Peyer's patch (tissue), 4 donors: ENCODE measurements around the gene CDH26. TPM values are rescaled to one million over a fixed set of nuclear protein-coding genes. Genes with fewer than 3 reads are reported as not detected.

Source experiments
- DNase-seq, 3 donors: peaks; one replicate each; pipeline ENCODE4 v3.0.0-alpha.2; 2017 to 2019
- H3K27ac ChIP-seq, 4 donors: fragments of 200-600 bp; sonication (generic); one replicate each; pipeline ENCODE4 v1.5.1; 2016 to 2019
- H3K27me3 ChIP-seq, 2 donors: fragments of 200-600 bp; sonication (generic); one replicate each; pipeline ENCODE4 v1.5.1; 2019
- H3K36me3 ChIP-seq, 3 donors: fragments of 200-600 bp; sonication (generic); one replicate each; pipeline ENCODE4 v1.5.1; 2016 to 2019
- H3K4me1 ChIP-seq, 4 donors: fragments of 200-600 bp; sonication (generic); one replicate each; pipeline ENCODE4 v1.5.1; 2016 to 2019
- H3K4me3 ChIP-seq, 4 donors: fragments of 200-600 bp; sonication (generic); 1 replicate in 3 of 4; 2 replicates in 1 of 4; pipeline ENCODE4 v1.5.1; 2016 to 2019; ENCODE audit warnings: mild to moderate bottlenecking in 1 of 4
- H3K9me3 ChIP-seq, 4 donors: fragments of 200-600 bp; sonication (generic); one replicate each; pipeline ENCODE4 v1.5.1; 2016 to 2019; ENCODE audit warnings: mild to moderate bottlenecking in 1 of 4
- POLR2A ChIP-seq, 2 donors: fragments of 450-650 bp; IDR thresholded peaks; one replicate each; pipeline ENCODE4 v1.5.1; 2017; ENCODE audit warnings: antibody characterized with exemption in 2 of 2, mild to moderate bottlenecking in 2 of 2, moderate library complexity in 2 of 2
- total RNA-seq, 4 donors: library from RNA; depleted of rRNA; stranded (reverse); fragments of >200 nt; gene quantifications; one replicate each; pipeline ENCODE4 v1.1.0, GENCODE V29; 2016
- TF ChIP-seq, protein P1 (sequence below), 6 experiments: fragments of 450-650 bp in 4 of 6; fragments of 200-600 bp in 2 of 6; sonication (generic) in 1 of 6; IDR thresholded peaks; one replicate each; pipeline ENCODE4 v1.5.1; 2017 to 2019; ENCODE audit warnings: antibody characterized with exemption in 6 of 6, mild to moderate bottlenecking in 3 of 6, moderate library complexity in 1 of 6

CDH26 gene
- total RNA-seq, 4 donors from 2014 or later = 0.88 to 9.8 (median 2.1) TPM

DNA sequence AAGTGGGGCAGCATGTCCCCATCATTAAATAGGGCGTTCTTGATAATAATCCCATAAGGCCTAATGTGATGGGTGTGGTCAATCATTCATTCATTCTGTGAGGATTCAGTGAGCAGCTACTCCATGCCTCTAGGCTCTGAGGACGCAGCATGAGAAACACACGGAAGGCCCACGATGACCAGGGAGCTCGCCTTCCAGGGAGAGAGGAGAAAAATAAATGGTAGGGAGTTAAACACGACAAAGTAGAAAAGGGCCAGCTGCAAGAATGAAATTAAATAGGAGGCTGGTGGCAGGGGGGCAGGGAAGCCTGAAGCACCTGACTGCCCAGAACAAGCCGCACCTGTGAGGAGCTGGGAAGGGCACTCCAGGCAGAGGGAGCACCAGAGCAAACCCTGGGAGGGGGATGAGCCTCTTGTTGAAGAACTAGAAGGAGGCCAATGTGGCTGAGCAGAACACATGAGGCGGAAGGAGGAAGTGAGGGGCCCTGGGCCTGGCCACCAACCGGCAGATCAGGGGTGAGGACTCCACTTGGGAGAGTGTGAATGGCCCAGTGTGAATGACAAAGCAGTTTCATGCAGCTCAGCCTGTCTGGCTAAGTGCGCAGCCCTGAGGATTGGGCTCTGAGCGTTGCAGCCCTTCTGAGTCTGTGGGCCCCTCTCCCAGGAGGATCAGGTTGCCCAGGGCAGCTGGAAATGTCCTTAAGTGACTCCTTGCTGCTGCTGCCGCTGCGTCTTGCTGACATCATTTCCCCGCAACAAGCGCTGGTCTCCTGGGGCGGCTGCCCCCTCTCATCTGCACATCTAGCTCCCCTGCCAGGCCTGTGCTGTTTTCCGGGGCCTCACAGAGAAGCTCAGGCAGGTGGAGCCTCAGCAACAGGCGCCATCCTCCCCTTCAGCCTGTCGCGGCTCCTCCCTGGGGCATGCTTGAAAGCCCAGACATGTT is 99.9 kb downstream of the CDH26 start:
- H3K4me1 ChIP-seq = no peaks in the 10 kb centered on the region
- no peak overlapping the region for H3K27ac ChIP-seq
- DNase-seq = no peak

DNA sequence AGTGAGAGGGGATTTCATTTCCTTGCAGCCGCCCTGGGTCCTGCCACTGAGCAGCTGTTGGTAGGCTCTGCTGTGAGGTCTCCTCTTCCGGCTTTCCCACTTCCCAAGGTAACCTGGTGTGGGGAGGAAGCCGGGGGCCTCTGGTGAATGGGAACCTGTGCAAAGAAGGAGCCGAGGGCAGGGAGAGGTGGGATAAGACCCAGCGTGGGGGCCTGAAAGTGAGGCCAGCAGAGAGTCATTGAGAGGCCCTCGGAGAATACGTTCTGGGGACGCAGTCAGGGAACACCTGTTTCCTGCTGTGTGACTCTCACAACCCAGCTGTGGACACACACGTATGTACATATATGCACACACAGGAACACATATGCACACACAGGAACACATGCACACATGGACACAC is 100.7 kb downstream of the CDH26 start:
- H3K9me3 ChIP-seq = no peaks in the 10 kb centered on the region
- H3K4me1 ChIP-seq = no peaks in the 10 kb centered on the region
- H3K4me3 ChIP-seq = no peak overlapping the region
- TF ChIP-seq, protein P1, sequence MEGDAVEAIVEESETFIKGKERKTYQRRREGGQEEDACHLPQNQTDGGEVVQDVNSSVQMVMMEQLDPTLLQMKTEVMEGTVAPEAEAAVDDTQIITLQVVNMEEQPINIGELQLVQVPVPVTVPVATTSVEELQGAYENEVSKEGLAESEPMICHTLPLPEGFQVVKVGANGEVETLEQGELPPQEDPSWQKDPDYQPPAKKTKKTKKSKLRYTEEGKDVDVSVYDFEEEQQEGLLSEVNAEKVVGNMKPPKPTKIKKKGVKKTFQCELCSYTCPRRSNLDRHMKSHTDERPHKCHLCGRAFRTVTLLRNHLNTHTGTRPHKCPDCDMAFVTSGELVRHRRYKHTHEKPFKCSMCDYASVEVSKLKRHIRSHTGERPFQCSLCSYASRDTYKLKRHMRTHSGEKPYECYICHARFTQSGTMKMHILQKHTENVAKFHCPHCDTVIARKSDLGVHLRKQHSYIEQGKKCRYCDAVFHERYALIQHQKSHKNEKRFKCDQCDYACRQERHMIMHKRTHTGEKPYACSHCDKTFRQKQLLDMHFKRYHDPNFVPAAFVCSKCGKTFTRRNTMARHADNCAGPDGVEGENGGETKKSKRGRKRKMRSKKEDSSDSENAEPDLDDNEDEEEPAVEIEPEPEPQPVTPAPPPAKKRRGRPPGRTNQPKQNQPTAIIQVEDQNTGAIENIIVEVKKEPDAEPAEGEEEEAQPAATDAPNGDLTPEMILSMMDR (IDR thresholded peaks at IDR 0.05) = no peak
- no peak for TF ChIP-seq POLR2A (IDR thresholded peaks at IDR 0.05)
- H3K36me3 ChIP-seq = no peaks in the 10 kb centered on the region
- no peak overlapping the region for H3K27ac ChIP-seq
- DNase-seq = no peak
- H3K27me3 ChIP-seq = no peaks in the 10 kb centered on the region

More for the DNA sequence above, 99.9 kb downstream of the CDH26 start:
- no peak for TF ChIP-seq POLR2A (IDR thresholded peaks at IDR 0.05)
- TF ChIP-seq, protein P1 (IDR thresholded peaks at IDR 0.05) = no peak
- Histone ChIP-seq H3K36me3 (no peaks in the 10 kb centered on the region), H3K9me3 (no peaks in the 10 kb centered on the region), H3K4me3 (no peak overlapping the region), H3K27me3 (no peaks in the 10 kb centered on the region)

DNA sequence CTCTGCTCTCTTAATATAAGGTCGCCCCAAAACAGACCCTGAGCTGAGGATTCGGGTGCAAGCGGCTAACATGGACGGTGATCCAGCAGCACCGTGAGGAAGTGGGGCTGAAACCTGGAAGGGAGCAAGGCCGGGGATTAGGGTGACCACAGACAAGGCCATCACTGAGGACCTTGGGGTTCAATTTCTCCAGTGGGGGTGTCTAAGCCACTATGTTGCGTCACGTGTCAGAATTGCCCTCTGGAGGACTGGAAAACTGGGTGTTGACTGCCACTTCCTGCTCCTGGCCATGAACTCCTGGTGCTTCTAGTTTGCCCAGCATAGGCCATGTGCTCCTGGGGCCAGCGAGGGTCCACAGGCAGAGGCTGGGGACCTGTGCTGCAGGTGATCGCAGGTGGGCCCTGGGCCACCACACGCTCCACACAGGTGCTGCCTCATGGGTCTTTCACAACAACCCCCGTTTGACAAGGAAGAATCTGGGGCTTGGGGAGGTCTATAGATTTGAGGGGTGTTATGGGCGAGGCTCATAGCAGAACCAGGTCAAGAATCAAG is 101.9 kb downstream of the CDH26 start:
- no peaks in the 10 kb centered on the region for H3K4me1 ChIP-seq
- no peaks in the 10 kb centered on the region for H3K36me3 ChIP-seq
- H3K27ac ChIP-seq = no peak overlapping the region
- DNase-seq = no peak
- no peak for TF ChIP-seq POLR2A (IDR thresholded peaks at IDR 0.05)
- TF ChIP-seq, protein P1 (IDR thresholded peaks at IDR 0.05) = no peak
- H3K27me3 ChIP-seq = no peaks in the 10 kb centered on the region
- no peak overlapping the region for H3K4me3 ChIP-seq
- no peaks in the 10 kb centered on the region for H3K9me3 ChIP-seq

DNA sequence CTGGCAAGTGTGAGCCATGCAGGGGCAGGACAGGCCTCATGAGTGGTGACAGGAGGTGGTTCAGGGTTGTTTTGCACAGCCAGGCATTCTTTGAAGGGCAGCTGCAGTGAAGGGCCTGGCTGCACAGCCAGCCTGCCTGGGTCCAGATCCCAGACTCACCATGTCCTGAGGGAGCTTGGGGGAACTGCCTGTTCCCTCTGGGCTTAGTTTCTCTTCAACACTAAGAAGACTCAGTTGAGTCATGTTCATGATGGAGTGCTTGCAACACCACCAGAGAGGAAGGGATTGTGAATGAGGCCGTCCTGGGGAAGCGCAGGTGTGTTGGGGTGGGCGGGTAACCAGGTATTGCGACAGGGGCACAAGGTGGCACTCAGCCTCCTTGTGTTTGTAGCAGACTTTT is 102.4 kb downstream of the CDH26 start:
- H3K27me3 ChIP-seq = no peaks in the 10 kb centered on the region
- H3K36me3 ChIP-seq = no peaks in the 10 kb centered on the region
- H3K9me3 ChIP-seq = no peaks in the 10 kb centered on the region
- no peak for DNase-seq
- no peaks in the 10 kb centered on the region for H3K4me1 ChIP-seq
- no peak for TF ChIP-seq POLR2A (IDR thresholded peaks at IDR 0.05)
- TF ChIP-seq, protein P1 (IDR thresholded peaks at IDR 0.05) = no peak
- no peak overlapping the region for H3K27ac ChIP-seq
- H3K4me3 ChIP-seq = no peak overlapping the region

DNA sequence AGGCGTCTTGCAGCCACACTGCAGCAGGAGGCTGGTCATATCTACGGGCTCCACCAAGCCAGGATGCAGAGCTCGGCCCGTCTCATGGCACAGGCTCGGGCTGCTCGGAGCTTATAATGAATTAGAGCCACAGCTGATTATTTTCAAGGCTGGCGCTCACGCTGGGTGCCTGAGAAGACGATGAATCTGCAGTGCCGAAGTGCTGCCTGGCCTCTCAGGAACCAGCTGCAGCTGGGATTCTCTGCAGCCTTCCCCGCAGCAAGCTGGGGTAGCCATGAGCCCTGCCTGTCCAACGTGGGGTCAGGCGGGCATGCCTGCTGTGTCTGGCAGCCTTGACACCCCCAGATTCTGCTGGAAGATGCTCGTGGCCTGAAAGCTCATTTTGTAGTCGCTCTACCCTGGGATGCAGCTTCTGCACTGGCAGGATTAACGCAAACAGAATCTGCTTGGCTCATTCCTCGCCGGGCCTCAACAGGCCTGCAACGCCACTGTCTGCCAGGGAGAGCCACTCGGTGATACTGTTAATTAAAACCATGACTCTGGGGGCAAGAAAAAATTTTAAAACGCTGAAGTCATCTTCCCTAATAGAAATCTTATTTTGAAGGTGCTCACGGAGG is 104.3 kb downstream of the CDH26 start:
- Histone ChIP-seq H3K36me3 (no peaks in the 10 kb centered on the region), H3K9me3 (no peaks in the 10 kb centered on the region), H3K4me1 (no peaks in the 10 kb centered on the region), H3K4me3 (no peak overlapping the region), H3K27me3 (no peaks in the 10 kb centered on the region), H3K27ac (no peak overlapping the region)
- DNase-seq = no peak
- TF ChIP-seq, protein P1 (IDR thresholded peaks at IDR 0.05) = no peak
- no peak for TF ChIP-seq POLR2A (IDR thresholded peaks at IDR 0.05)
